ENCODE data around the gene TMEM95.

The TMEM95 gene

DNA sequence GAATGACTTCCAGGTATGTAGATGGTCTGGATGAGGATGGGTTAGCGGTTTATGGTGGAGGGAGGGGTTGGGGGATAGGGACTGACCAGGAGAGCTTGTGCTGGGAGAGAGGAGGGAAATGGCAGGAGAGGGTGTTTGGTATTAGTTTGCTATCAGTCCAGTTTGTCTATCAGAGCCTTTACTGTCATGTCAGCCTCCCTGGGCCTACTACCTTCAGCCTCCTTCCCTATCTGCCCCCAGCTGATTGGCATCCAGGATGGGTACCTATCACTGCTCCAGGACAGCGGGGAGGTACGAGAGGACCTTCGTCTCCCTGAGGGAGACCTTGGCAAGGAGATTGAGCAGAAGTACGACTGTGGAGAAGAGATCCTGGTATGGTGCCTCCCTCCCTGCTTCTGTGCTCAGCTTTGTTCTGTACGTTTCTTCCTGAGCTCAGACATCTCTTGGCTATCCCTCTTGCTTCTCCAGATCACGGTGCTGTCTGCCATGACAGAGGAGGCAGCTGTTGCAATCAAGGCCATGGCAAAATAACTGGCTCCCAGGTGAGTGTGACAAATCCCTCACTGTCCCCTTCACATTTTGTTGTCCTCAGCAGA is 43.7 kb upstream of the TMEM95 start:
- Histone ChIP-seq H3K27me3 (replicated peaks; ENCODE audit: control insufficient read depth, insufficient read depth, low read length) (no peaks in the 10 kb centered on the region), H3K4me3 (replicated peaks; ENCODE audit: low read depth, low read length) (no peak overlapping the region), H3K36me3 (ENCODE audit: control insufficient read depth, insufficient read depth, low read length) (peaks cover 41% of the 10 kb centered on the region)
- DNase-seq (ENCODE audit: extremely low read depth, insufficient read length) = no peak
- TF ChIP-seq, protein P1, sequence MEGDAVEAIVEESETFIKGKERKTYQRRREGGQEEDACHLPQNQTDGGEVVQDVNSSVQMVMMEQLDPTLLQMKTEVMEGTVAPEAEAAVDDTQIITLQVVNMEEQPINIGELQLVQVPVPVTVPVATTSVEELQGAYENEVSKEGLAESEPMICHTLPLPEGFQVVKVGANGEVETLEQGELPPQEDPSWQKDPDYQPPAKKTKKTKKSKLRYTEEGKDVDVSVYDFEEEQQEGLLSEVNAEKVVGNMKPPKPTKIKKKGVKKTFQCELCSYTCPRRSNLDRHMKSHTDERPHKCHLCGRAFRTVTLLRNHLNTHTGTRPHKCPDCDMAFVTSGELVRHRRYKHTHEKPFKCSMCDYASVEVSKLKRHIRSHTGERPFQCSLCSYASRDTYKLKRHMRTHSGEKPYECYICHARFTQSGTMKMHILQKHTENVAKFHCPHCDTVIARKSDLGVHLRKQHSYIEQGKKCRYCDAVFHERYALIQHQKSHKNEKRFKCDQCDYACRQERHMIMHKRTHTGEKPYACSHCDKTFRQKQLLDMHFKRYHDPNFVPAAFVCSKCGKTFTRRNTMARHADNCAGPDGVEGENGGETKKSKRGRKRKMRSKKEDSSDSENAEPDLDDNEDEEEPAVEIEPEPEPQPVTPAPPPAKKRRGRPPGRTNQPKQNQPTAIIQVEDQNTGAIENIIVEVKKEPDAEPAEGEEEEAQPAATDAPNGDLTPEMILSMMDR (IDR thresholded peaks at IDR 0.05; ENCODE audit: insufficient read depth, low read length, poor library complexity, severe bottlenecking) = no peak

- Histone ChIP-seq H3K4me3 (replicated peaks; ENCODE audit: low read depth, low read length) (no peak overlapping the region), H3K27me3 (replicated peaks; ENCODE audit: control insufficient read depth, insufficient read depth, low read length) (no peaks in the 10 kb centered on the region), H3K36me3 (ENCODE audit: control insufficient read depth, insufficient read depth, low read length) (peaks cover 45% of the 10 kb centered on the region)
- DNase-seq (ENCODE audit: extremely low read depth, insufficient read length) = no peak
- TF ChIP-seq, protein P1 (IDR thresholded peaks at IDR 0.05; ENCODE audit: insufficient read depth, low read length, poor library complexity, severe bottlenecking) = no peak
Measured at GRCh38 chr17:7312432-7313087, 42.4 kb upstream of the TMEM95 start.

DNA sequence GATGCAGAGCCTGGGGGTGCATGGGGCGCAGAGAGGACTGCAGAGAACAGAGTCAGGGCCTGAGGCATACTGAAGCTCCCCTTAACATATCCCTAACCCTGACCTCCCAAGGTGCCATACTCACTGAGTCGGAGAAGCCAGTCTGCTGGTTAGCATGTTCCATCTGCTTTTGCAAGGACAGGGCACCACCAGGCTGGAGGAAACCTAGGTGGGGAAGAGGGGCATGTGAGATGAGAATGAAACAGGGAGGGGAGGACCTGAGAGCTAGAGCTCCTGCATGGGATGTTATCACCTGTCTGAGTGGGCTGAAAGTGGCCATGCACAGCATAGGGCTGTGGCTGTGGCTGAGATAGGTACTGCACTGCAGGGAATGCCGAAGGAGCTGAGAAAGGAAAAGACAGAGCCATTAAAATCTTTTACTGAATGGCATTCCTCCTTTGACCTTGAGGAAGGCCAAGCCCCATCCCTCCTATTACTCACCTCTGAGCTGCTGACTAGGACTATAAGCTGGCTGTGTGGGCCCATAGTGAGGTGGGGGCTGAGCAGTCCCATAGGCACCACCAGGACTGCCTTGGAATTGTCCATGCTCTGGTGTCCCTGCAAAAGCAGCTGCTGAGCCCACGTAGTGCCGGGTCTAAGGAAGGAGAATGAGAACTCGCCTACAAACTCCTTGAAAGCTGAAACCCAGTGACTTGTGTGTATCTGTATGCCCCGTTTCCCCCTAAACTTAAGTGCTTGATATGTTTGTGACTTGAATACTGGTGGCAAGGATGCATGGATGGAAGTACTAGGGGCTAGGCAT is 41.7 kb upstream of the TMEM95 start:
- TF ChIP-seq, protein P1 (IDR thresholded peaks at IDR 0.05; ENCODE audit: insufficient read depth, low read length, poor library complexity, severe bottlenecking) = no peak
- no peaks in the 10 kb centered on the region for H3K27me3 ChIP-seq (replicated peaks; ENCODE audit: control insufficient read depth, insufficient read depth, low read length)
- DNase-seq (ENCODE audit: extremely low read depth, insufficient read length) = no peak
- H3K4me3 ChIP-seq (replicated peaks; ENCODE audit: low read depth, low read length) = no peak overlapping the region
- peaks cover 47% of the 10 kb centered on the region for H3K36me3 ChIP-seq (ENCODE audit: control insufficient read depth, insufficient read depth, low read length)

DNA sequence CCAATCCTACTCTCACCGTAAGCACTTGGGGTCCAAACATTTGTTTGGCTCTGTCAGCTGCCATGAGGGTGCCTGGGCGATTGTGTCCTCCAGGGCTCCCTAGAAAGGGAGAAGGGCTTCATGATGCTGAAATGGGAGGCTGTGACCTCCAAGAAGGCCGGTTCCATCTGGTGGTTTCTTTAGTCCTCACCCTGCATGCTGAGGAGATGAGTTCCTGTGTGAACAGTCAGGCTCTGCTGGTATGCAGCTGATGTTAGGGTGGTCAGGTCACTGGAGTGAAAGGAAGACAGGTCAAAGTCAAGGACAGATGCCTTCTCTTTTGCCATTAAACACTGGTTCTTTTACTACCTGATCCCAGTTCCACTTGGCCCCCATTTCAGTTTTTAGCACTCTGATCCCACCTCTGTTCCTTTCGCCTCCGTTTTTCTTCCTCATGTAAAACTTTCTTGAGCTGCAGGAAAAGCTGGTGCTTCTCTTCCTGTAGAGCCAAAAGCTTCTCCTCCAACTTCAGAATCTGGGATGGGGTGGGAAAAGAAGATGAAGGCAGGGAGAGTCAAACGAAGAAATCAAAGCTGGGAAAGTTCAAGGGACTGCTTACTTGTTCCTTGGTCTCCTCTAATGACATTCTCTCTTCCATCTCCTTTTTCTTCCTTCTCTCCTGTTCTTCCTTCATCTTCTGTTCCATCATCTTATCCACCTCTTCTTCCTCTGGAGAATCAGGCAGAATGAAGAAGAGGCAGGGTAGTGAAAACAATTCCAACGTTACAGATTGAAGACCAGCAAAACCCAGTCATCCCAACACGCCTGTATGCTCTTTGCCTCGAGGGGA is 40.9 kb upstream of the TMEM95 start:
- Histone ChIP-seq H3K27me3 (replicated peaks; ENCODE audit: control insufficient read depth, insufficient read depth, low read length) (no peaks in the 10 kb centered on the region), H3K4me3 (replicated peaks; ENCODE audit: low read depth, low read length) (peak overlapping the region; percentile 85), H3K36me3 (ENCODE audit: control insufficient read depth, insufficient read depth, low read length) (peaks cover 55% of the 10 kb centered on the region)
- TF ChIP-seq, protein P1 (IDR thresholded peaks at IDR 0.05; ENCODE audit: insufficient read depth, low read length, poor library complexity, severe bottlenecking) = no peak
- DNase-seq (ENCODE audit: extremely low read depth, insufficient read length) = no peak

GRCh38 chr17:7314719-7315569 is 40.0 kb upstream of the TMEM95 start, which contains the start of gene GPS2:
GPS2 (minus strand) TSS chr17:7315360; CDS start chr17:7315052, 308 bp downstream.
- Histone ChIP-seq H3K36me3 (ENCODE audit: control insufficient read depth, insufficient read depth, low read length) (peaks cover 51% of the 10 kb centered on the region), H3K4me3 (replicated peaks; ENCODE audit: low read depth, low read length) (peak within 1 kb of the TSS; percentile 85), H3K27me3 (replicated peaks; ENCODE audit: control insufficient read depth, insufficient read depth, low read length) (no peaks in the 10 kb centered on the region)
- TF ChIP-seq, protein P1 (IDR thresholded peaks at IDR 0.05; ENCODE audit: insufficient read depth, low read length, poor library complexity, severe bottlenecking) = no peak
- peak; percentile 91 for DNase-seq (ENCODE audit: extremely low read depth, insufficient read length)

Measured in GM06990 (cell line).